ENCODE results near the gene PRR5.

DNA sequence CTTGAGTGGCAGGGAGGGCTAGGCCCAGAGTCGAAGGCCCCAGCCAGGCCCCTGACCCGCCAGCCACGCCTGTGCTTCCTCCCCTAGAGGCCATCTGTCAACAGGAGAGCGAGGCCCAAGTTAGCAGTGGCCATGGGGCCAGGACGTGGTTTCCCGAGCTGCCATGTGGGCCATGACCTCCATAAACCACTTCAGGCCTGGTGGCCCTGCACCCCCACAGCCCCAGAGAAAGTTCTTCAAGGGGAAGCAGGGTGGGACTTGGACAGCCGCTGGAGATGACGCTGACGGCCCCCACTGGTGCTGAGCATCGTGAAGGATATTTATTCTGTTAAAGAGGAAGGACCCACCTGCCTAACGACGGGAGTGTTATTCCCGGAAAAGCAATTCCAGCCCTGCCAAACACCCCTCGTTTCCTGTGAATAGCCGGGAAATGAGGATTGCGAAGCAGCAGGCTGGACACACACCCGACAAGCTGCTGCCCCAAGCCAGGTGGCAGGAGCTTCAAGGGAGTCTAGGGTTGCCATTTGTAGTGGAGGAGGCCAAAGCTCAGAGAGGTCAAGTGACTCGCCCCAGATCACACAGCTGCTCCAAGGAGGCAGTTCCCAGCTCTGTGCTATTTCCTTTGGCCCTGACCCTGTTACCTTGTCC, 12.8 kb downstream of the PRR5 start:
- TF ChIP-seq MAX (IDR thresholded peaks at IDR 0.05): no peak
- no peak for TF ChIP-seq SETDB1 (CRISPR knock-in tag; IDR thresholded peaks at IDR 0.05; ENCODE audit: borderline replicate concordance)
- no peak for TF ChIP-seq THRA (CRISPR knock-in tag; IDR thresholded peaks at IDR 0.05; ENCODE audit: borderline replicate concordance)
- no peak for TF ChIP-seq HOXD1 (CRISPR knock-in tag; IDR thresholded peaks at IDR 0.05)
- no peak for TF ChIP-seq RAD21 (CRISPR knock-in tag; IDR thresholded peaks at IDR 0.05)
- no peak for TF ChIP-seq CEBPZ (IDR thresholded peaks at IDR 0.05; ENCODE audit: low read length)
- no peak for TF ChIP-seq CTCF (CRISPR knock-in tag; IDR thresholded peaks at IDR 0.05)
